ENCODE data around the gene MAPKAPK3. TPM values are rescaled to one million over a fixed set of nuclear protein-coding genes. Genes with fewer than 3 reads are reported as not detected.

MAPKAPK3 gene
- total and polyA plus RNA-seq, 2 of the 4 experiments (the other 2 are of a cell fraction) = 38.3 to 57.2 TPM

- H2AK5ac ChIP-seq (ENCODE audit: low read depth, low read length) = no peak overlapping the region
- H2AK9ac ChIP-seq (replicated peaks; ENCODE audit: low read depth, low read length, poor library complexity) = no peak overlapping the region
- no peak overlapping the region for H4K5ac ChIP-seq (ENCODE audit: low read depth, low read length)
- DNase-seq (no peak), ATAC-seq (ENCODE audit: low read depth) (no peak)
- H3K4me3 ChIP-seq (ENCODE audit: insufficient read depth, low read depth, low read length) = no peak overlapping the region
- H2BK5ac ChIP-seq (ENCODE audit: low read depth, low read length, poor library complexity, severe bottlenecking) = no peak overlapping the region
- intact Hi-C loops (cut with micrococcal nuclease) (no loop called here), dilution Hi-C loops (cut with HindIII; ENCODE audit: low sequenced_read_pairs, unreplicated experiment) (no loop called here), in situ Hi-C loops (cut with MboI; ENCODE audit: low sequenced_read_pairs) (no loop called here)
- H2BK20ac ChIP-seq (ENCODE audit: low read depth, low read length) = no peak overlapping the region
- no peak overlapping the region for H3K9ac ChIP-seq (ENCODE audit: low read depth, low read length)
- no peaks in the 10 kb centered on the region for H3K9me3 ChIP-seq (ENCODE audit: control insufficient read depth, insufficient read depth, low read length)
- no peak overlapping the region for H3K4ac ChIP-seq (ENCODE audit: low read depth, low read length)
- peaks cover 46% of the 10 kb centered on the region; the same call in 1 of the 2 replicates for H3K36me3 ChIP-seq (ENCODE audit: control insufficient read depth, insufficient read depth, low read length)
- H4K8ac ChIP-seq (ENCODE audit: low read depth in 2 of 2, low read length in 2 of 2) = no peak overlapping the region
- H3K18ac ChIP-seq (ENCODE audit: low read depth, low read length) = no peak overlapping the region
- H3K4me2 ChIP-seq (ENCODE audit: low read depth, low read length) = no peak overlapping the region
- H3K14ac ChIP-seq (replicated peaks; ENCODE audit: low read depth, low read length) = no peak overlapping the region
- WGBS, 2 experiments (ENCODE audit: extremely low coverage in 2 of 2, insufficient read length in 1 of 2) = 73% methylated on average over 4 of the region's 9 CpGs; no CpG with 5 or more reads in 1 of the 2 experiments
- H3K79me1 ChIP-seq (ENCODE audit: low read depth in 1 of 2, low read length in 2 of 2) = no peaks in the 10 kb centered on the region
- CTCF ChIA-PET = no interaction called here
- peaks cover 6% of the 10 kb centered on the region; the same call in 1 of the 2 replicates for H3K9me1 ChIP-seq (ENCODE audit: insufficient read depth, low read length)
- no peaks in the 10 kb centered on the region for H3K4me1 ChIP-seq (ENCODE audit: control insufficient read depth, insufficient read depth, low read length)
- no peak overlapping the region for H3K56ac ChIP-seq (ENCODE audit: extremely low read depth, insufficient read depth, low read length)
- no peak overlapping the region for H2BK15ac ChIP-seq (ENCODE audit: low read depth, low read length)
- no TSS peak for BruUV-seq (replicated peaks)
- TF ChIP-seq ELK1 (IDR thresholded peaks at IDR 0.05; ENCODE audit: borderline replicate concordance, low read depth, low read length) (no peak), CEBPB (IDR thresholded peaks at IDR 0.05; ENCODE audit: low read depth, low read length) (no peak), FOS (IDR thresholded peaks at IDR 0.05; ENCODE audit: low read depth, low read length) (no peak), SMC3 (IDR thresholded peaks at IDR 0.05; ENCODE audit: low read depth, low read length) (no peak), RFX5 (IDR thresholded peaks at IDR 0.05; ENCODE audit: low read depth, low read length) (no peak), CHD1 (IDR thresholded peaks at IDR 0.05; ENCODE audit: low read depth, low read length) (no peak), POLR2A (IDR thresholded peaks at IDR 0.05; ENCODE audit: low read depth, low read length) (no peak), NFE2L2 (IDR thresholded peaks at IDR 0.05; ENCODE audit: low read depth, low read length) (no peak), MAFK (IDR thresholded peaks at IDR 0.05; ENCODE audit: low read depth, low read length) (no peak), RCOR1 (IDR thresholded peaks at IDR 0.05; ENCODE audit: insufficient replicate concordance, low read length) (no peak)
- TF ChIP-seq, protein P1, sequence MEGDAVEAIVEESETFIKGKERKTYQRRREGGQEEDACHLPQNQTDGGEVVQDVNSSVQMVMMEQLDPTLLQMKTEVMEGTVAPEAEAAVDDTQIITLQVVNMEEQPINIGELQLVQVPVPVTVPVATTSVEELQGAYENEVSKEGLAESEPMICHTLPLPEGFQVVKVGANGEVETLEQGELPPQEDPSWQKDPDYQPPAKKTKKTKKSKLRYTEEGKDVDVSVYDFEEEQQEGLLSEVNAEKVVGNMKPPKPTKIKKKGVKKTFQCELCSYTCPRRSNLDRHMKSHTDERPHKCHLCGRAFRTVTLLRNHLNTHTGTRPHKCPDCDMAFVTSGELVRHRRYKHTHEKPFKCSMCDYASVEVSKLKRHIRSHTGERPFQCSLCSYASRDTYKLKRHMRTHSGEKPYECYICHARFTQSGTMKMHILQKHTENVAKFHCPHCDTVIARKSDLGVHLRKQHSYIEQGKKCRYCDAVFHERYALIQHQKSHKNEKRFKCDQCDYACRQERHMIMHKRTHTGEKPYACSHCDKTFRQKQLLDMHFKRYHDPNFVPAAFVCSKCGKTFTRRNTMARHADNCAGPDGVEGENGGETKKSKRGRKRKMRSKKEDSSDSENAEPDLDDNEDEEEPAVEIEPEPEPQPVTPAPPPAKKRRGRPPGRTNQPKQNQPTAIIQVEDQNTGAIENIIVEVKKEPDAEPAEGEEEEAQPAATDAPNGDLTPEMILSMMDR (conservative IDR thresholded peaks at IDR 0.05; ENCODE audit: low read depth, low read length) = no peak
- TF ChIP-seq, protein P2, sequence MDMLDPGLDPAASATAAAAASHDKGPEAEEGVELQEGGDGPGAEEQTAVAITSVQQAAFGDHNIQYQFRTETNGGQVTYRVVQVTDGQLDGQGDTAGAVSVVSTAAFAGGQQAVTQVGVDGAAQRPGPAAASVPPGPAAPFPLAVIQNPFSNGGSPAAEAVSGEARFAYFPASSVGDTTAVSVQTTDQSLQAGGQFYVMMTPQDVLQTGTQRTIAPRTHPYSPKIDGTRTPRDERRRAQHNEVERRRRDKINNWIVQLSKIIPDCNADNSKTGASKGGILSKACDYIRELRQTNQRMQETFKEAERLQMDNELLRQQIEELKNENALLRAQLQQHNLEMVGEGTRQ (IDR thresholded peaks at IDR 0.05; ENCODE audit: low read depth, low read length) = no peak
- H2BK120ac ChIP-seq (ENCODE audit: low read depth, low read length) = no peak overlapping the region
- POLR2A ChIA-PET (ENCODE audit: unreplicated experiment) = no interaction called here
- H4K91ac ChIP-seq (ENCODE audit: insufficient read depth, low read depth, low read length) = no peak overlapping the region
- no peak overlapping the region for H3K27ac ChIP-seq (ENCODE audit: insufficient read depth, low read length)
- no peak overlapping the region for H2AFZ ChIP-seq (replicated peaks; ENCODE audit: low read length, poor library complexity)
- no peaks in the 10 kb centered on the region for H3K27me3 ChIP-seq (ENCODE audit: control insufficient read depth, insufficient read depth, low read length)
- H3K23ac ChIP-seq (ENCODE audit: low read depth, low read length) = no peak overlapping the region
- H4K20me1 ChIP-seq (ENCODE audit: insufficient read depth, low read length) = no peaks in the 10 kb centered on the region
Measured at GRCh38 chr3:50582083-50582482, 34.9 kb upstream of the MAPKAPK3 start.

Data from IMR-90 (cell line).